ENCODE measurements around the gene CEP85L. TPM values are rescaled to one million over a fixed set of nuclear protein-coding genes. Genes with fewer than 3 reads are reported as not detected.

CEP85L gene
- total and polyA plus RNA-seq, 2 of the 13 experiments (the other 11 are each of a cell fraction or from before 2014, with no cell fraction given), result 0.44 to 1.7 TPM

- Histone ChIP-seq H3K4me2 (ENCODE audit: low read depth, low read length) (no peak overlapping the region), H3K9me3 (ENCODE audit: low read length) (no peaks in the 10 kb centered on the region), H3K4me3 (replicated peaks in 1 of 3; ENCODE audit: insufficient read depth in 1 of 3, low read depth in 2 of 3, low read length in 3 of 3) (no peak overlapping the region), H3K79me2 (ENCODE audit: insufficient read depth, low read length) (no peaks in the 10 kb centered on the region), H3K9ac (ENCODE audit: insufficient read depth, low read depth, low read length) (no peak overlapping the region), H3K27me3 (ENCODE audit: control insufficient read depth in 1 of 2, insufficient read depth in 2 of 2, low read length in 2 of 2) (peaks cover 0 to 17% of the 10 kb centered on the region in 2 experiments; a peak in 3 of 5 replicates), H2AFZ (ENCODE audit: low read length) (no peak overlapping the region), H3K27ac (ENCODE audit: extremely low read length, insufficient read depth, low read length) (no peak overlapping the region), H3K4me1 (ENCODE audit: insufficient read depth, low read length) (peaks cover 4% of the 10 kb centered on the region), H3K36me3 (replicated peaks in 1 of 2; ENCODE audit: control insufficient read depth in 1 of 2, insufficient read depth in 2 of 2, low read length in 2 of 2) (no peaks in the 10 kb centered on the region), H4K20me1 (ENCODE audit: insufficient read depth, low read length) (no peaks in the 10 kb centered on the region)
- no peak for TF ChIP-seq ZSCAN9 (CRISPR knock-in tag; IDR thresholded peaks at IDR 0.05; ENCODE audit: borderline replicate concordance)
- TF ChIP-seq ZNF773 (CRISPR knock-in tag; IDR thresholded peaks at IDR 0.05; ENCODE audit: borderline replicate concordance), result no peak
- no peak for TF ChIP-seq DZIP1 (CRISPR knock-in tag; IDR thresholded peaks at IDR 0.05)
- no peak for TF ChIP-seq PRDM10 (CRISPR knock-in tag; IDR thresholded peaks at IDR 0.05; ENCODE audit: low read depth)
- TF ChIP-seq SIN3B (IDR thresholded peaks at IDR 0.05; ENCODE audit: low read length), result no peak
- no peak for TF ChIP-seq ZNF451 (CRISPR knock-in tag; IDR thresholded peaks at IDR 0.05)
- no peak for TF ChIP-seq EED (CRISPR knock-in tag; IDR thresholded peaks at IDR 0.05)
- no peak for TF ChIP-seq ATF1 (CRISPR knock-in tag; IDR thresholded peaks at IDR 0.05)
- in situ Hi-C loops (cut with HindIII; ENCODE audit: extremely low pct_ligation_motif_present, low pct_unique_long_range_greater_than_20kb) (no loop called here), intact Hi-C loops (cut with micrococcal nuclease; ENCODE audit: unreplicated experiment) (no loop called here)
- DNase-seq (ENCODE audit: low spot score) (no peak), FAIRE-seq (no peak), ATAC-seq (no peak)
- BruUV-seq (replicated peaks), result no TSS peak
- 14% methylated on average over 3 of the region's 3 CpGs for WGBS (ENCODE audit: low lambda C conversion rate)
- CTCF ChIA-PET (ENCODE audit: low intra/inter-chr PET ratio, low total read pairs), result no interaction called here
- POLR2A ChIA-PET, result no interaction called here
Measured at GRCh38 chr6:118656847-118657451, 5.6 kb upstream of the CEP85L start.

All from HepG2 (cell line).